Neural cell (in vitro differentiated cells): ENCODE data around the gene METTL14.

Experiments used
- CTCF ChIP-seq: fragments of 450-650 bp; IDR thresholded peaks from 2 replicates; pipeline ENCODE4 v1.5.1; 2014; ENCODE audit warnings: antibody characterized with exemption, mild to moderate bottlenecking, moderate library complexity; ENCODE audit not compliant: poor library complexity, severe bottlenecking
- POLR2AphosphoS5 ChIP-seq: IDR thresholded peaks from 2 replicates; pipeline ENCODE4 v1.6.1; 2012

- TF ChIP-seq POLR2AphosphoS5 (no peak), CTCF (no peak)
Observed at GRCh38 chr4:118757761-118758251, 72.6 kb downstream of the METTL14 start.
